ENCODE measurements around the gene PLEKHA4. TPM values are rescaled to one million over a fixed set of nuclear protein-coding genes. Genes with fewer than 3 reads are reported as not detected.

PLEKHA4 gene
- total RNA-seq, 1 experiment from 2014 or later, result 14.8 TPM

GRCh38 chr19:48881741-48882657 lies 13.6 kb upstream of the PLEKHA4 start (continued):
- no peak for TF ChIP-seq ZNF138 (CRISPR knock-in tag; conservative IDR thresholded peaks at IDR 0.05)
- no peak for TF ChIP-seq SOX15 (CRISPR knock-in tag; IDR thresholded peaks at IDR 0.05)
- TF ChIP-seq RORB (CRISPR knock-in tag; IDR thresholded peaks at IDR 0.05), result no peak
- TF ChIP-seq ZNF671 (CRISPR knock-in tag; IDR thresholded peaks at IDR 0.05), result peak; percentile 88
- no peak for TF ChIP-seq NFE2L1 (CRISPR knock-in tag; IDR thresholded peaks at IDR 0.05)
- TF ChIP-seq ATF1 (CRISPR knock-in tag; IDR thresholded peaks at IDR 0.05), result no peak
- no peak for TF ChIP-seq STAT6 (CRISPR knock-in tag; conservative IDR thresholded peaks at IDR 0.05; ENCODE audit: low read depth)
- TF ChIP-seq JAZF1 (CRISPR knock-in tag; IDR thresholded peaks at IDR 0.05), result no peak
- TF ChIP-seq ATF6 (CRISPR knock-in tag; IDR thresholded peaks at IDR 0.05), result no peak
- no peak for TF ChIP-seq JUN (CRISPR knock-in tag; IDR thresholded peaks at IDR 0.05)
- no peak for TF ChIP-seq TP53 (CRISPR knock-in tag; IDR thresholded peaks at IDR 0.05)
- TF ChIP-seq FOXK1 (CRISPR knock-in tag; IDR thresholded peaks at IDR 0.05), result no peak
- TF ChIP-seq CREM (CRISPR knock-in tag; IDR thresholded peaks at IDR 0.05), result no peak
- no peak for TF ChIP-seq CREB1 (CRISPR knock-in tag; IDR thresholded peaks at IDR 0.05)
- no peak for TF ChIP-seq USF1 (CRISPR knock-in tag; IDR thresholded peaks at IDR 0.05)
- TF ChIP-seq ZMAT4 (CRISPR knock-in tag; IDR thresholded peaks at IDR 0.05), result no peak
- no peak for TF ChIP-seq NR2C2 (CRISPR knock-in tag; IDR thresholded peaks at IDR 0.05)
- no peak for TF ChIP-seq KAT7 (CRISPR knock-in tag; IDR thresholded peaks at IDR 0.05; ENCODE audit: borderline replicate concordance)
- no peak for TF ChIP-seq ELF4 (CRISPR knock-in tag; IDR thresholded peaks at IDR 0.05; ENCODE audit: low read depth)
- no peak for TF ChIP-seq RELA (CRISPR knock-in tag; IDR thresholded peaks at IDR 0.05; ENCODE audit: borderline replicate concordance)
- TF ChIP-seq IRF1 (CRISPR knock-in tag; IDR thresholded peaks at IDR 0.05), result no peak
- no peak for TF ChIP-seq CDX4 (CRISPR knock-in tag; IDR thresholded peaks at IDR 0.05; ENCODE audit: borderline replicate concordance)
- no peak for TF ChIP-seq MAX (CRISPR knock-in tag; IDR thresholded peaks at IDR 0.05)
- no peak for TF ChIP-seq SMAD3 (CRISPR knock-in tag; IDR thresholded peaks at IDR 0.05; ENCODE audit: borderline replicate concordance)
- peak; percentile 96 for TF ChIP-seq PRRX2 (CRISPR knock-in tag; IDR thresholded peaks at IDR 0.05)
- TF ChIP-seq OVOL2 (CRISPR knock-in tag; IDR thresholded peaks at IDR 0.05; ENCODE audit: borderline replicate concordance), result no peak
- TF ChIP-seq ZNF281 (CRISPR knock-in tag; IDR thresholded peaks at IDR 0.05), result no peak
- no peak for TF ChIP-seq ATF3 (CRISPR knock-in tag; conservative IDR thresholded peaks at IDR 0.05)
- no peak for TF ChIP-seq SP1 (CRISPR knock-in tag; conservative IDR thresholded peaks at IDR 0.05)
- TF ChIP-seq IRF2 (CRISPR knock-in tag; IDR thresholded peaks at IDR 0.05; ENCODE audit: borderline replicate concordance, low read depth), result no peak

Data from WTC11 (cell line).